Ovary (tissue), 9 donors: ENCODE data around the gene SOHLH1. TPM values are rescaled to one million over a fixed set of nuclear protein-coding genes. Genes with fewer than 3 reads are reported as not detected.

Source experiments
- DNase-seq, 5 donors: peaks; one replicate each; pipeline ENCODE4 v3.0.0-alpha.2; 2019 to 2020
- H3K27ac ChIP-seq, 2 donors: fragments of 200-600 bp; one replicate each; pipeline versions ENCODE4 v1.5.1 to v1.8.0; 2019 to 2022
- H3K27me3 ChIP-seq: fragments of 200-600 bp; one replicate; pipeline ENCODE4 v1.8.0; 2022
- H3K36me3 ChIP-seq: fragments of 200-600 bp; sonication (generic); one replicate; pipeline ENCODE4 v1.5.1; 2019
- H3K4me1 ChIP-seq: one replicate; pipeline ENCODE4 v1.8.1; 2013; ENCODE audit warnings: mild to moderate bottlenecking, moderate library complexity; ENCODE audit not compliant: insufficient read depth
- H3K4me3 ChIP-seq: fragments of 200-600 bp; sonication (generic); one replicate; pipeline ENCODE4 v1.5.1; 2017
- H3K9me3 ChIP-seq, 2 donors: fragments of 200-600 bp in 1 of 2; sonication (generic) in 1 of 2; one replicate each; pipeline versions ENCODE4 v1.5.1 to v1.8.1; 2013 to 2019; ENCODE audit warnings: mild to moderate bottlenecking in 1 of 2, moderate library complexity in 1 of 2
- CTCF ChIP-seq, 3 donors: fragments of 450-650 bp in 2 of 3; fragments of 200-600 bp in 1 of 3; IDR thresholded peaks; one replicate each; pipeline versions ENCODE4 v1.5.1 to v1.8.0; 2016 to 2022; ENCODE audit warnings: antibody characterized with exemption in 3 of 3, mild to moderate bottlenecking in 1 of 3
- EP300 ChIP-seq: sonication (generic); formaldehyde crosslinking; IDR thresholded peaks from one replicate; pipeline ENCODE4 v1.6.1; 2017; ENCODE audit warnings: antibody characterized with exemption
- POLR2A ChIP-seq: fragments of 450-650 bp; IDR thresholded peaks from one replicate; pipeline ENCODE4 v1.6.1; 2017; ENCODE audit warnings: antibody characterized with exemption, mild to moderate bottlenecking, moderate library complexity
- WGBS, 3 donors: extraction: QIAGEN DNeasy Blood & Tissue Kit in 1 of 3; methylation state at CpG; one replicate each; pipeline versions ENCODE4 v1.1.5 to v1.1.7; 2013 to 2017; 5-methylcytosine and 5-hydroxymethylcytosine counted together
- intact Hi-C, 4 donors: fragments of 100-400 bp; cut with DNase I; formaldehyde crosslinking; loops; one replicate each; pipeline versions ENCODE4 v1.11.0 to v1.15.1; 2022 to 2023
- polyA plus RNA-seq, 2 donors: library from polyadenylated mRNA; stranded (reverse); fragments of 200-250 nt in 1 of 2; fragments of 350-450 nt in 1 of 2; fragmentation: Illumina TruSeq in 1 of 2; extraction: RNeasy Lipid Tissue Mini Kit (QIAGEN cat#74804) in 1 of 2; gene quantifications; one replicate each; pipeline ENCODE4 v1.2.3, GENCODE V29; 2013 to 2014
- total RNA-seq, 7 donors: library from RNA; depleted of rRNA in 2 of 7; stranded (reverse); fragments of >200 nt in 2 of 7; fragmentation: NEBNext Ultra II Directional in 3 of 7; extraction: Animal tissue kit (Norgen Biotek cat#: 25700) in 3 of 7; gene quantifications; one replicate each; pipeline versions ENCODE4 v1.1.0 to v1.2.4, GENCODE V29; 2016 to 2023
- donor health status: DM: no; HTN: no; CAD: no; lungs with moderate emphysema.
- donor health status: DM: no; HTN: no; CAD: no.
- donor health status: Bipolar disorder and iron deficiency.
- donor health status: DM: yes; HTN: yes; CAD: no.
- donor health status: DM: no; HTN: no; CAD: no.
- donor health status: DM: yes; HTN: yes; CAD: no.

The SOHLH1 gene
- total and polyA plus RNA-seq, 9 donors = 0.17 to 0.36 TPM; not detected in 7

DNA sequence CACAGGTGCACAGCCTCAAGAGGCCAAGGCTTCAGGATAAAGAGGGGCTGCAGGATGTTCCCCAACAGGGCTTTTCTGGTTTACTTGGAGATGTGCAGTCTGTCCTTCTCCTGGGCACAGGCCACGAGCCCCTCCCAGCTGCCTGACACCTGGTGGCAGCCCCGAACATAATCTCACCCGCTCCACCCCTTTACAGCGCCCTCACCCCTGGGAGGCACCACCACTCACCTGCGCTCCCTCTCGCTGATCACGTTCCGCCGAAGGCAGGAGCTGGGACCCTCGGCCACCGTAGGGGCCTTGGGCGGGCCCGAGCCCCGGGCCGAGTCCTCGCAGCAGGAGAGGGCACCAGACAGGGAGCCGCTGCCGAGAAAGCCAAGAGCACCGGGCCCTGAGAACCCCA is 514 bp downstream of the SOHLH1 start:
- Histone ChIP-seq H3K9me3 (no peaks in the 10 kb centered on the region), H3K4me1 (peaks cover 7% of the 10 kb centered on the region), H3K36me3 (no peaks in the 10 kb centered on the region), H3K27ac (no peak overlapping the region), H3K27me3 (no peaks in the 10 kb centered on the region), H3K4me3 (no peak overlapping the region)
- TF ChIP-seq POLR2A (no peak), EP300 (no peak), CTCF (IDR thresholded peaks at IDR 0.05) (no peak)
- WGBS, 3 donors = 79 to 86% (median 85%) methylated on average over 19 of the region's 19 CpGs
- no peak for DNase-seq
- intact Hi-C loops = loop anchor here in 1 of 4 donors (10.0 kb wide), 1 partner anchor 56 kb away; no protein-coding TSS in a partner anchor

- H3K9me3 ChIP-seq = no peaks in the 10 kb centered on the region
- peaks cover 7% of the 10 kb centered on the region for H3K4me1 ChIP-seq
- no peak overlapping the region for H3K4me3 ChIP-seq
- no peaks in the 10 kb centered on the region for H3K27me3 ChIP-seq
- DNase-seq = no peak
- H3K36me3 ChIP-seq = no peaks in the 10 kb centered on the region
- intact Hi-C loops = loop anchor here in 1 of 4 donors (10.0 kb wide), 1 partner anchor 57 kb away; no protein-coding TSS in a partner anchor
- 74 to 76% (median 76%) methylated on average over 20 to 21 of the region's 21 CpGs for WGBS, 3 donors
- TF ChIP-seq POLR2A (no peak), CTCF (IDR thresholded peaks at IDR 0.05) (no peak), EP300 (no peak)
- H3K27ac ChIP-seq = no peak overlapping the region
Observed at GRCh38 chr9:135698236-135698635, 1.0 kb downstream of the SOHLH1 start.

GRCh38 chr9:135697226-135697625 is 2.1 kb downstream of the SOHLH1 start:
- Histone ChIP-seq H3K27me3 (no peaks in the 10 kb centered on the region), H3K27ac (no peak overlapping the region), H3K4me3 (no peak overlapping the region), H3K36me3 (no peaks in the 10 kb centered on the region), H3K9me3 (no peaks in the 10 kb centered on the region), H3K4me1 (peaks cover 5% of the 10 kb centered on the region)
- DNase-seq = no peak
- 74 to 81% (median 76%) methylated on average over 15 of the region's 15 CpGs for WGBS, 3 donors
- intact Hi-C loops = loop anchor here in 1 of 4 donors (10.0 kb wide), 1 partner anchor 58 kb away; no protein-coding TSS in a partner anchor
- TF ChIP-seq POLR2A (no peak), CTCF (IDR thresholded peaks at IDR 0.05) (no peak), EP300 (no peak)

DNA sequence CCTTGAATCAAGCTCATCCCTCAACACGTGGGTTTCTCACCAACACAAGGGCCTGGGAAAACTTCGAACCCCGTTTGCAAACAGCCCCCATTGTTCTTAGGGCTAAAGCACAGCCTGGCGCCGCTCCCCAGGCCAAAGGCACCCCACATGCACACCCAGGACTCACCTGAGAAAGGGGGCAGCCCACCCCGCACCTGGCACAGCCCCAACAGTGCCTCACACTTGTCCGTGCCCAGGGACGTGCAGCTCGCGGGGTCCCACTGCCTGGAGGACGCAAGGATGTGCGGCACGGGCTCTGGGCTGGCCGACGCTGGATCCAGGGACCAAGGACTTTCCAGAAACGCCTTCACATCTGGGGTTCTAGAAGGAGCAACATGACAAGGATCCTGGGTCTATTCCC is 2.8 kb downstream of the SOHLH1 start:
- H3K27ac ChIP-seq = no peak overlapping the region
- peaks cover under 1% of the 10 kb centered on the region for H3K4me1 ChIP-seq
- no peak overlapping the region for H3K4me3 ChIP-seq
- intact Hi-C loops = loop anchor here in 1 of 4 donors (10.0 kb wide), 1 partner anchor 58 kb away; no protein-coding TSS in a partner anchor
- no peak for DNase-seq
- WGBS, 3 donors = 83 to 86% (median 83%) methylated on average over 16 of the region's 16 CpGs
- H3K36me3 ChIP-seq = no peaks in the 10 kb centered on the region
- TF ChIP-seq CTCF (IDR thresholded peaks at IDR 0.05) = no peak
- TF ChIP-seq POLR2A = no peak
- TF ChIP-seq EP300 = no peak
- no peaks in the 10 kb centered on the region for H3K27me3 ChIP-seq
- no peaks in the 10 kb centered on the region for H3K9me3 ChIP-seq
